ENCODE measurements around the gene C7orf33. TPM values are rescaled to one million over a fixed set of nuclear protein-coding genes. Genes with fewer than 3 reads are reported as not detected.

The C7orf33 gene
- total and polyA plus RNA-seq, 2 experiments from 2014 or later = not detected

- WGBS, 2 experiments (ENCODE audit: low coverage in 1 of 2, low lambda C conversion rate in 2 of 2, missing lambda C conversion rate in 2 of 2) = 43 to 48% methylated on average over 4 of the region's 4 CpGs
- DNase-seq = no peak
- no peak overlapping the region for H3K4me2 ChIP-seq (ENCODE audit: unreplicated experiment)
- no peaks in the 10 kb centered on the region for H3K9me3 ChIP-seq (ENCODE audit: low read depth)
- no peaks in the 10 kb centered on the region for H3K4me1 ChIP-seq (ENCODE audit: insufficient read depth)
- H4K20me1 ChIP-seq (ENCODE audit: insufficient read depth) = no peaks in the 10 kb centered on the region
- no peak overlapping the region for H2AFZ ChIP-seq
- in situ Hi-C loops (cut with MboI) = no loop called here
- H3K27ac ChIP-seq = no peak overlapping the region
- no peaks in the 10 kb centered on the region for H3K79me2 ChIP-seq (ENCODE audit: insufficient read depth)
- H3F3A ChIP-seq (ENCODE audit: insufficient read depth) = no peaks in the 10 kb centered on the region
- H3K9ac ChIP-seq = no peak overlapping the region
- no peak overlapping the region for H3K4me3 ChIP-seq
- H3K27me3 ChIP-seq (replicated peaks; ENCODE audit: insufficient read depth) = no peaks in the 10 kb centered on the region
- TF ChIP-seq EZH2 (IDR thresholded peaks at IDR 0.05; ENCODE audit: insufficient read depth, poor library complexity, severe bottlenecking) = no peak
- no peak for TF ChIP-seq EZH2phosphoT487 (IDR thresholded peaks at IDR 0.05; ENCODE audit: insufficient read depth, low read depth)
- no peaks in the 10 kb centered on the region for H3K36me3 ChIP-seq (ENCODE audit: low read depth)
- no peaks in the 10 kb centered on the region for H3K9me2 ChIP-seq (ENCODE audit: insufficient read depth)
Measured at GRCh38 chr7:148545932-148546331, 44.6 kb upstream of the C7orf33 start.

- no peaks in the 10 kb centered on the region for H3F3A ChIP-seq (ENCODE audit: insufficient read depth)
Measured at GRCh38 chr7:148546857-148547256, 43.7 kb upstream of the C7orf33 start.

DNA sequence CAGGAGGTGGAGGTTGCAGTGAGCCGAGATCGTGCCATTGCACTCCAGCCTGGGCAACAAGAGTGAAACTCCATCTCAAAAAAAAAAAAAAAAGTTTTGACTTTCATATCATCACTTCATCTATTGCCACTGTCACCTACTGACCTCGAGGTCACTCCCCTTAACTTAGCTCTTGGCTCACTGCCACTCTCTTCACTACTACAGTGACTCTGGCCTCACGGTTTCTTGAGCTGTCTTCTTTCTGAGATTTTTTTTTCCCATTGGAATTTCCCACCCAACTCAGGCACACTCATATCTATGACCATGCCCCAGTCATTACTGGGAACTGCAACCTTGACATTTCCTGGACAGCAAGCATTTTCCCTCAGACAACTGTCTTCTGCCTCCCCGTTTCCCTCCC lies 42.6 kb upstream of the C7orf33 start:
- Histone ChIP-seq H3K9me3 (ENCODE audit: low read depth) (no peaks in the 10 kb centered on the region), H3K9me2 (ENCODE audit: insufficient read depth) (no peaks in the 10 kb centered on the region), H3K27ac (no peak overlapping the region), H2AFZ (no peak overlapping the region), H3K4me3 (no peak overlapping the region), H3K27me3 (replicated peaks; ENCODE audit: insufficient read depth) (no peaks in the 10 kb centered on the region), H3K9ac (no peak overlapping the region), H4K20me1 (ENCODE audit: insufficient read depth) (no peaks in the 10 kb centered on the region), H3K36me3 (ENCODE audit: low read depth) (no peaks in the 10 kb centered on the region), H3F3A (ENCODE audit: insufficient read depth) (no peaks in the 10 kb centered on the region), H3K4me1 (ENCODE audit: insufficient read depth) (no peaks in the 10 kb centered on the region), H3K4me2 (ENCODE audit: unreplicated experiment) (no peak overlapping the region), H3K79me2 (ENCODE audit: insufficient read depth) (no peaks in the 10 kb centered on the region)
- DNase-seq = no peak
- in situ Hi-C loops (cut with MboI) = no loop called here
- WGBS, 2 experiments (ENCODE audit: low coverage in 1 of 2, low lambda C conversion rate in 2 of 2, missing lambda C conversion rate in 2 of 2) = 48 to 49% methylated on average over 5 of the region's 5 CpGs
- TF ChIP-seq EZH2 (IDR thresholded peaks at IDR 0.05; ENCODE audit: insufficient read depth, poor library complexity, severe bottlenecking) (no peak), EZH2phosphoT487 (IDR thresholded peaks at IDR 0.05; ENCODE audit: insufficient read depth, low read depth) (no peak)

More at GRCh38 chr7:148546857-148547256, 43.7 kb upstream of the C7orf33 start:
- Histone ChIP-seq H2AFZ (no peak overlapping the region), H3K4me3 (no peak overlapping the region), H3K4me2 (ENCODE audit: unreplicated experiment) (no peak overlapping the region), H3K9me2 (ENCODE audit: insufficient read depth) (no peaks in the 10 kb centered on the region), H3K9ac (no peak overlapping the region), H3K79me2 (ENCODE audit: insufficient read depth) (no peaks in the 10 kb centered on the region), H3K27me3 (replicated peaks; ENCODE audit: insufficient read depth) (no peaks in the 10 kb centered on the region), H3K36me3 (ENCODE audit: low read depth) (no peaks in the 10 kb centered on the region), H3K9me3 (ENCODE audit: low read depth) (no peaks in the 10 kb centered on the region), H4K20me1 (ENCODE audit: insufficient read depth) (no peaks in the 10 kb centered on the region), H3K4me1 (ENCODE audit: insufficient read depth) (no peaks in the 10 kb centered on the region), H3K27ac (no peak overlapping the region)
- TF ChIP-seq EZH2 (IDR thresholded peaks at IDR 0.05; ENCODE audit: insufficient read depth, poor library complexity, severe bottlenecking) (no peak), EZH2phosphoT487 (IDR thresholded peaks at IDR 0.05; ENCODE audit: insufficient read depth, low read depth) (no peak)
- DNase-seq = no peak
- WGBS, 2 experiments (ENCODE audit: low coverage in 1 of 2, low lambda C conversion rate in 2 of 2, missing lambda C conversion rate in 2 of 2) = 76 to 77% methylated on average over 7 of the region's 8 CpGs
- in situ Hi-C loops (cut with MboI) = no loop called here

DNA sequence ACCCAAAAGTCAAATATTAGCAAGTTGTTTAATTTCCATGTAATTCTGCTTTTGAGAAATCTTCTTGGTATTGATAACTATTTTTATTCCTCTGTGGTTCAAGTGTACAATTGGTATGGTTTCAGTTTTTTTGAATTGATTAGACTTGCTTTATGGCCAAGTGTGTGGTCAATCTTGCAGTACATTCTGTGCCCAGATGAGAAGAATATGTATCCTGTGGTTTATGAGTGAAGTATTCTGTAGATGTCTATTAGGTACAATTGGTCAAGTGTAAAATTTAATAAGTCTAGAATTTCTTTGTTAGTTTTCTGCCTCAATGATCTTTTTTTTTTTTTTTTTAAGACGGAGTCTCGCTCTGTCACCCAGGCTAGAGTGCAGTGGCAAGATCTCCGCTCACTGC lies 36.6 kb upstream of the C7orf33 start:
- H3K27me3 ChIP-seq (replicated peaks; ENCODE audit: insufficient read depth) = no peaks in the 10 kb centered on the region
- H3F3A ChIP-seq (ENCODE audit: insufficient read depth) = no peaks in the 10 kb centered on the region
- no peaks in the 10 kb centered on the region for H4K20me1 ChIP-seq (ENCODE audit: insufficient read depth)
- no peak overlapping the region for H3K27ac ChIP-seq
- DNase-seq = no peak
- H3K36me3 ChIP-seq (ENCODE audit: low read depth) = no peaks in the 10 kb centered on the region
- H3K79me2 ChIP-seq (ENCODE audit: insufficient read depth) = no peaks in the 10 kb centered on the region
- no peak overlapping the region for H3K4me3 ChIP-seq
- TF ChIP-seq EZH2 (IDR thresholded peaks at IDR 0.05; ENCODE audit: insufficient read depth, poor library complexity, severe bottlenecking) (no peak), EZH2phosphoT487 (IDR thresholded peaks at IDR 0.05; ENCODE audit: insufficient read depth, low read depth) (no peak)
- no peaks in the 10 kb centered on the region for H3K4me1 ChIP-seq (ENCODE audit: insufficient read depth)
- no peaks in the 10 kb centered on the region for H3K9me3 ChIP-seq (ENCODE audit: low read depth)
- in situ Hi-C loops (cut with MboI) = no loop called here
- H2AFZ ChIP-seq = no peak overlapping the region
- no peak overlapping the region for H3K9ac ChIP-seq
- no peak overlapping the region for H3K4me2 ChIP-seq (ENCODE audit: unreplicated experiment)
- H3K9me2 ChIP-seq (ENCODE audit: insufficient read depth) = no peaks in the 10 kb centered on the region
- 68 to 80% methylated on average over 3 of the region's 3 CpGs for WGBS, 2 experiments (ENCODE audit: low coverage in 1 of 2, low lambda C conversion rate in 2 of 2, missing lambda C conversion rate in 2 of 2)

DNA sequence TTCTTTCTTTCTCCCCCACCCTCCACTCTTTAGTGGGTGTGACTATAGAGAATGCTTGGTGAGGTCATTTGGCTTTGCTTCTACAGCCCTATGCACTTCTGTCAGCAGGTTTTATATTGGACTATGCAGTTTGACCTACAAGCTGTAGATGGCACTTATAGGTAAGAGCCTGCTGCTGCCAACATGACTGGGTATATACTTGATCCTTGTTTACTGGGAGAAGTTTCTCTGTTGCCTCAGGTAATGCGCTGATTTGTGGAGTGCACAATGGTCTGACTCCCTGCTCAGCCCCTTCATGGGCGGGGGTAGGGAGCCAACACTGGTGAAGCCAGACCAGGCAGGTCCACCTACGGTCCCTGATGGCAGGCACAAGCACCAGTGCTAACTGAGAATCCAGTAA lies 33.7 kb upstream of the C7orf33 start:
- DNase-seq = no peak
- Histone ChIP-seq H3K9ac (no peak overlapping the region), H3K36me3 (ENCODE audit: low read depth) (no peaks in the 10 kb centered on the region), H2AFZ (no peak overlapping the region), H3K79me2 (ENCODE audit: insufficient read depth) (no peaks in the 10 kb centered on the region), H3K9me2 (ENCODE audit: insufficient read depth) (no peaks in the 10 kb centered on the region), H4K20me1 (ENCODE audit: insufficient read depth) (no peaks in the 10 kb centered on the region), H3K4me2 (ENCODE audit: unreplicated experiment) (no peak overlapping the region), H3K27ac (no peak overlapping the region), H3K4me1 (ENCODE audit: insufficient read depth) (no peaks in the 10 kb centered on the region), H3K27me3 (replicated peaks; ENCODE audit: insufficient read depth) (no peaks in the 10 kb centered on the region), H3K9me3 (ENCODE audit: low read depth) (no peaks in the 10 kb centered on the region), H3F3A (ENCODE audit: insufficient read depth) (no peaks in the 10 kb centered on the region), H3K4me3 (no peak overlapping the region)
- 42 to 45% methylated on average over 3 of the region's 3 CpGs for WGBS, 2 experiments (ENCODE audit: low coverage in 1 of 2, low lambda C conversion rate in 2 of 2, missing lambda C conversion rate in 2 of 2)
- TF ChIP-seq EZH2phosphoT487 (IDR thresholded peaks at IDR 0.05; ENCODE audit: insufficient read depth, low read depth) (no peak), EZH2 (IDR thresholded peaks at IDR 0.05; ENCODE audit: insufficient read depth, poor library complexity, severe bottlenecking) (no peak)
- in situ Hi-C loops (cut with MboI) = no loop called here

Measured in GM23248 (cell line).